ENCODE measurements around the gene DYNC2H1. TPM values are rescaled to one million over a fixed set of nuclear protein-coding genes. Genes with fewer than 3 reads are reported as not detected.

Gene DYNC2H1
- total RNA-seq, 1 experiment from 2014 or later = 17.2 TPM

GRCh38 chr11:103254123-103254522 is 144.9 kb downstream of the DYNC2H1 start:
- Mint-ChIP-seq H3K4me1 (no peaks in the 10 kb centered on the region), H3K9me3 (no peaks in the 10 kb centered on the region), H3K27ac (no peak overlapping the region), H3K27me3 (ENCODE audit: low read depth) (no peaks in the 10 kb centered on the region), H3K4me3 (no peak overlapping the region), H3K36me3 (no peaks in the 10 kb centered on the region)
- DNase-seq (ENCODE audit: low spot score) (no peak), ATAC-seq (no peak)
- CTCF ChIA-PET = no interaction called here
- TF ChIP-seq USF1 (CRISPR knock-in tag; IDR thresholded peaks at IDR 0.05) = no peak
- TF ChIP-seq ERG (CRISPR knock-in tag; IDR thresholded peaks at IDR 0.05) = no peak
- no peak for TF ChIP-seq ATF3 (CRISPR knock-in tag; conservative IDR thresholded peaks at IDR 0.05)
- TF ChIP-seq E2F5 (CRISPR knock-in tag; IDR thresholded peaks at IDR 0.05) = no peak
- no peak for TF ChIP-seq ZMAT4 (CRISPR knock-in tag; IDR thresholded peaks at IDR 0.05)
- no peak for TF ChIP-seq AR (CRISPR knock-in tag; IDR thresholded peaks at IDR 0.05)
- no peak for TF ChIP-seq FOXP4 (CRISPR knock-in tag; IDR thresholded peaks at IDR 0.05)
- TF ChIP-seq SMAD3 (CRISPR knock-in tag; IDR thresholded peaks at IDR 0.05; ENCODE audit: borderline replicate concordance) = no peak
- no peak for TF ChIP-seq MAX (CRISPR knock-in tag; IDR thresholded peaks at IDR 0.05)
- TF ChIP-seq TCF7 (CRISPR knock-in tag; IDR thresholded peaks at IDR 0.05; ENCODE audit: low read depth) = no peak
- TF ChIP-seq IRF2 (CRISPR knock-in tag; IDR thresholded peaks at IDR 0.05; ENCODE audit: borderline replicate concordance, low read depth) = no peak
- no peak for TF ChIP-seq SOX15 (CRISPR knock-in tag; IDR thresholded peaks at IDR 0.05)
- TF ChIP-seq MYBL2 (CRISPR knock-in tag; IDR thresholded peaks at IDR 0.05) = no peak
- POLR2A ChIA-PET = no interaction called here

GRCh38 chr11:103257360-103257759 is 148.1 kb downstream of the DYNC2H1 start:
- POLR2A ChIA-PET = no interaction called here
- H3K9me3 Mint-ChIP-seq = no peaks in the 10 kb centered on the region
- peaks cover 6% of the 10 kb centered on the region for H3K4me1 Mint-ChIP-seq
- ATAC-seq = peak; percentile 97
- H3K27ac Mint-ChIP-seq = no peak overlapping the region
- TF ChIP-seq PRRX2 (CRISPR knock-in tag; IDR thresholded peaks at IDR 0.05) (no peak), NFATC4 (CRISPR knock-in tag; IDR thresholded peaks at IDR 0.05) (no peak), ZNF671 (CRISPR knock-in tag; IDR thresholded peaks at IDR 0.05) (no peak), NR3C1 (CRISPR knock-in tag; conservative IDR thresholded peaks at IDR 0.05; ENCODE audit: low read depth) (no peak), FOXJ3 (CRISPR knock-in tag; IDR thresholded peaks at IDR 0.05; ENCODE audit: borderline replicate concordance) (no peak), CREM (CRISPR knock-in tag; IDR thresholded peaks at IDR 0.05) (no peak)
- H3K36me3 Mint-ChIP-seq = no peaks in the 10 kb centered on the region; the same call in 1 of the 2 replicates
- no peak for DNase-seq (ENCODE audit: low spot score)
- H3K27me3 Mint-ChIP-seq (ENCODE audit: low read depth) = no peaks in the 10 kb centered on the region
- no peak overlapping the region for H3K4me3 Mint-ChIP-seq
- CTCF ChIA-PET = no interaction called here

Measured in WTC11 (cell line).